Gastrocnemius medialis (tissue), 4 donors: ENCODE data around the gene RNF182. TPM values are rescaled to one million over a fixed set of nuclear protein-coding genes. Genes with fewer than 3 reads are reported as not detected.
A peak's percentile ranks its signal among the peaks of the same experiment; 100 is the strongest.
"Not testable (repeated sequence)": the region's sequence is repeated elsewhere in the genome, so short reads cannot be mapped to it uniquely, and the experiment has no call there.

ENCODE experiments used
- ATAC-seq, 2 donors: fragments of 150-250 bp; one replicate each; pipeline ENCODE4 v1.9.1; 2016
- DNase-seq, 2 donors: peaks; one replicate each; pipeline ENCODE4 v3.0.0-alpha.2; 2019
- H3K27ac ChIP-seq, 4 donors: fragments of 200-600 bp; sonication (generic); 1 replicate in 1 of 4; 2 replicates in 3 of 4; pipeline ENCODE4 v1.5.1; 2016 to 2018; ENCODE audit warnings: mild to moderate bottlenecking in 2 of 4, moderate library complexity in 1 of 4
- H3K27me3 ChIP-seq, 3 donors: fragments of 200-600 bp; sonication (generic) in 2 of 3; 1 replicate in 1 of 3; 2 replicates in 2 of 3; pipeline versions ENCODE4 v1.5.1 to v1.6.0; 2016 to 2019; ENCODE audit warnings: mild to moderate bottlenecking in 1 of 3, moderate library complexity in 1 of 3
- H3K36me3 ChIP-seq, 2 donors: fragments of 200-600 bp; sonication (generic) in 1 of 2; one replicate each; pipeline ENCODE4 v1.5.1; 2017 to 2018
- H3K4me1 ChIP-seq, 2 donors: fragments of 200-600 bp; sonication (generic) in 1 of 2; one replicate each; pipeline ENCODE4 v1.5.1; 2016 to 2017; ENCODE audit warnings: mild to moderate bottlenecking in 2 of 2
- H3K4me3 ChIP-seq, 4 donors: fragments of 200-600 bp; sonication (generic) in 3 of 4; 1 replicate in 1 of 4; 2 replicates in 3 of 4; pipeline ENCODE4 v1.5.1; 2016 to 2019; ENCODE audit warnings: mild to moderate bottlenecking in 2 of 4
- H3K9me3 ChIP-seq, 3 donors: fragments of 200-600 bp; sonication (generic) in 2 of 3; 1 replicate in 1 of 3; 2 replicates in 2 of 3; pipeline ENCODE4 v1.5.1; 2016 to 2019
- CTCF ChIP-seq, 5 experiments: fragments of 450-650 bp in 3 of 5; fragments of 200-600 bp in 2 of 5; sonication (generic) in 2 of 5; IDR thresholded peaks in 4 of 5; conservative IDR thresholded peaks in 1 of 5; 1 replicate in 4 of 5; 2 replicates in 1 of 5; pipeline ENCODE4 v1.5.1; 2016 to 2019; ENCODE audit warnings: antibody characterized with exemption in 5 of 5, mild to moderate bottlenecking in 3 of 5, moderate library complexity in 3 of 5
- POLR2A ChIP-seq, 2 donors: fragments of 450-650 bp; IDR thresholded peaks; one replicate each; pipeline ENCODE4 v1.6.1; 2017; ENCODE audit warnings: antibody characterized with exemption in 2 of 2, mild to moderate bottlenecking in 2 of 2, moderate library complexity in 2 of 2
- in situ Hi-C, 4 donors: fragments of 200-750 bp; cut with MboI; loops; one replicate each; pipeline versions ENCODE4 v1.15.0 to v1.8.0; 2017; ENCODE audit warnings: low sequenced_read_pairs in 4 of 4
- intact Hi-C: fragments of 100-400 bp; cut with DNase I; formaldehyde crosslinking; loops from one replicate; pipeline ENCODE4 v1.15.1; 2023; ENCODE audit warnings: low total_unique reads
- total RNA-seq, 4 donors: library from RNA; depleted of rRNA; stranded (reverse); fragments of >200 nt; gene quantifications; one replicate each; pipeline versions ENCODE4 v1.1.0 to v1.2.3, GENCODE V29; 2016

Gene RNF182
- total RNA-seq, result under 1 TPM in 1 of 4 donors, not detected in 3; 0.10 TPM

GRCh38 chr6:13924949-13925881, at the start of gene RNF182:
Gene RNF182 (plus strand): TSS chr6:13924952. CDS start chr6:13977120, 52,168 bp downstream.
- DNase-seq (no peak), ATAC-seq (no peak)
- Histone ChIP-seq H3K36me3 (no peaks in the 10 kb centered on the region), H3K27ac (peak within 1 kb of the TSS in 1 of 4 donors; percentile 10), H3K4me1 (peaks cover 7% of the 10 kb centered on the region in 2 donors), H3K9me3 (no peaks in the 10 kb centered on the region), H3K27me3 (peaks cover 52 to 66% (median 61%) of the 10 kb centered on the region in 3 donors), H3K4me3 (peak within 1 kb of the TSS; percentile 24 to 52 (median 46))
- intact Hi-C loops (no loop called here), in situ Hi-C loops (no loop called here)
- no peak for TF ChIP-seq POLR2A (IDR thresholded peaks at IDR 0.05)
- TF ChIP-seq CTCF (IDR thresholded peaks at IDR 0.05 in 4 of 5, conservative IDR thresholded peaks at IDR 0.05 in 1 of 5), result no peak

- Histone ChIP-seq H3K9me3 (no peaks in the 10 kb centered on the region), H3K4me3 (no peak overlapping the region), H3K27ac (no peak overlapping the region), H3K36me3 (no peaks in the 10 kb centered on the region), H3K4me1 (peaks cover 0 to 11% of the 10 kb centered on the region in 2 donors), H3K27me3 (no peaks in the 10 kb centered on the region)
- no peak for DNase-seq
- TF ChIP-seq CTCF (IDR thresholded peaks at IDR 0.05 in 4 of 5, conservative IDR thresholded peaks at IDR 0.05 in 1 of 5), result no peak
- TF ChIP-seq POLR2A (IDR thresholded peaks at IDR 0.05), result no peak
- in situ Hi-C loops (no loop called here), intact Hi-C loops (no loop called here)
- no peak for ATAC-seq
Observed at GRCh38 chr6:13877051-13877450, 47.7 kb upstream of the RNF182 start.

GRCh38 chr6:13880061-13880663, 44.6 kb upstream of the RNF182 start:
- in situ Hi-C loops, result not testable (repeated sequence)

GRCh38 chr6:13881621-13882165, 43.1 kb upstream of the RNF182 start:
- no peak overlapping the region for H3K27ac ChIP-seq
- in situ Hi-C loops, result no loop called here
- ATAC-seq, result no peak

More at GRCh38 chr6:13880061-13880663, 44.6 kb upstream of the RNF182 start:
- H3K9me3 ChIP-seq, H3K4me1 ChIP-seq, ATAC-seq, H3K4me3 ChIP-seq, H3K27me3 ChIP-seq, H3K36me3 ChIP-seq, DNase-seq, intact Hi-C loops, H3K27ac ChIP-seq: not testable (repeated sequence)

More at GRCh38 chr6:13881621-13882165, 43.1 kb upstream of the RNF182 start:
- H3K4me1 ChIP-seq, result no peaks in the 10 kb centered on the region
- no peaks in the 10 kb centered on the region for H3K9me3 ChIP-seq
- intact Hi-C loops, result no loop called here
- H3K4me3 ChIP-seq, result no peak overlapping the region
- TF ChIP-seq CTCF (IDR thresholded peaks at IDR 0.05 in 4 of 5, conservative IDR thresholded peaks at IDR 0.05 in 1 of 5), result no peak
- TF ChIP-seq POLR2A (IDR thresholded peaks at IDR 0.05), result no peak
- no peaks in the 10 kb centered on the region for H3K36me3 ChIP-seq
- DNase-seq, result no peak
- H3K27me3 ChIP-seq, result no peaks in the 10 kb centered on the region
